NCI-H1105 (cell line): ENCODE data around the gene MASTL.

Experiments
- DNase-seq: peaks from one replicate; lab custom pipeline; 2025; lab: John Stamatoyannopoulos, UW

MASTL gene

DNA sequence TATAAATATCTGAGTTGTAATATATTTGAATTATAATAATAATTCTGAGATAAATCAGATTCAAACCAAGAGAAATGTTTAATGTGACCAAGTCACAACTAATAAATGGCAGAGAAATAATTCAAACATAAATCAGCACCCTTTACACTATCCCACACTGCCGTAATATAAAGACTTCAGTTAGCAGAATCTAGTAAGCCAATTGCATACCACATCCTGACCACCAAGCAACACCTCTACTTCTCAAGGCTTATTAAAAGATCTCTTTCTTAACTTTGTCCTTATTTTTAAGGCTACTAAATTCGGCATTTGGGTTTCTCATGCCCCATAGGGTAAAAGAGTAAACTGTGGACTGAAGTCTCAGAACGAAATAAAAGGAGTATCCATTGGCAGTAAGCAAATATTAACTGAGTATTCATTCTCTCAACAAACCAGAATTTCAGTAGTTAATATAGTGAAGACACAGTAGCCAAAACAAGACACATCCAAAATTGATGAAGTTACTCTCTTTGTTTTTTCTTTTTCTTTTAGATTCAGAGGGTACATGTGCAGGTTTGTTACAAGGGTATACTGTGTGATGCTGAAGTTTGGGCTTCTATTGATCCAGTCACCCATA, 70.6 kb downstream of the MASTL start:
- no peak for DNase-seq

DNA sequence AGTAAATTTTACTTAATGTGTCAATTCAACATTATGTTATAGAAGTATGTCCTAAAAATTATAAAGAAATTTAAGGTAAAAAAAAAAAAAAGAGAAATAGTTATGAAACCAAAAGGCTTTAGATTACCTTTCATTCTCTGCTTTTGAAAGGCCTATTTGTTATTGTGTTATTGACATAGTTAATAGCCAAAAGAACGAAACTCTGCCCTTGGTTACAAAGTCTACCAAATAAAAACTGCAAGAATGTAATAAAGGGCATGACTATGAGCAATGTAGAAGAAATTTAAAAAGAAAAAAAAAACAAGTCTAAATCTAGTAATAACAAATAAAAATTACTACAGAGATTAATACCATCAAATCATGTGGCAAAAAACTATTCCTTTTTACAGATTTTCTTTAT, 74.9 kb downstream of the MASTL start:
- no peak for DNase-seq

DNA sequence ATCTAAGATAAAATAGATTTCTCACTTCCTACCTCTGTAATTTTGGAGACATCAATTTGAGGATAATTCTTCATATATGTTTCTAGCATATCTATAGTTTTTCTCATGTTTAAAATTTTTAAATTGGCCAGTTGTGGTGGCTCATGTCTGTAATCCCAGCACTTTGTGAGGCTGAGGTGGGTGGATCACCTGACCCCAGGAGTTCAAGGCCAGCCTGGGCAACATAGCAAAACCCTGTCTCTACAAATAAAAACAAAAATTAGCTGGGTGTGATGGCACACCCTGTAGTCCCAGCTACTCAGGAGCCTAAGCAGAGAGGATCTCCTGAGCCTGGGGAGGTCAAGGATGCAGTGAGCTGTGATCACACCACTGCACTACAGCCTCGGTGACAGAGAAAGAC, 80.6 kb downstream of the MASTL start:
- no peak for DNase-seq
